ENCODE data around the gene GFOD2. TPM values are rescaled to one million over a fixed set of nuclear protein-coding genes. Genes with fewer than 3 reads are reported as not detected.

Gene GFOD2
- 19.6 and 19.7 TPM in 2 replicates for total RNA-seq (2014; rRNA removed; shearing (Covaris generic))

GRCh38 chr16:67719048-67719777 lies at the start of gene GFOD2:
TSS of gene GFOD2 (minus strand) at chr16:67719316. CDS start at chr16:67685715, 33,601 bp downstream.

GRCh38 chr16:67666559-67667452 lies 52.3 kb downstream of the GFOD2 start, which contains the start of the genes C16orf86 and ENKD1:
TSS of gene C16orf86 (plus strand) at chr16:67666814. CDS start at chr16:67666971, 157 bp downstream.
TSS of gene ENKD1 (minus strand) at chr16:67666750. CDS start at chr16:67666442, 308 bp downstream.

GRCh38 chr16:67660564-67661028 lies 58.5 kb downstream of the GFOD2 start, which contains the start of gene PARD6A:
TSS of gene PARD6A (plus strand) at chr16:67660960. CDS start at chr16:67661039, 79 bp downstream.

GRCh38 chr16:67659675-67660563 lies 59.2 kb downstream of the GFOD2 start, which contains the start of gene ACD:
TSS of gene ACD (minus strand) at chr16:67660260. CDS start at chr16:67660220, 40 bp downstream.

Other genes starting within 250 kb of the GFOD2 start
- gene ATP6V0D1, start 238.2 kb downstream of the GFOD2 start, total RNA-seq (2014; rRNA removed; shearing (Covaris generic)): 42.6 and 43.2 TPM in 2 replicates
- gene AGRP, start 235.8 kb downstream of the GFOD2 start, total RNA-seq (2014; rRNA removed; shearing (Covaris generic)): not detected in 2 replicates
- 39.7 and 41.7 TPM in 2 replicates for gene RIPOR1, start 190.5 kb downstream of the GFOD2 start, total RNA-seq (2014; rRNA removed; shearing (Covaris generic))
- gene CTCF, start 156.8 kb downstream of the GFOD2 start, total RNA-seq (2014; rRNA removed; shearing (Covaris generic)): 30.0 and 33.4 TPM in 2 replicates
- 1.9 and 2.2 TPM in 2 replicates for gene CARMIL2, start 74.2 kb downstream of the GFOD2 start, total RNA-seq (2014; rRNA removed; shearing (Covaris generic))
- gene ACD, start 59.1 kb downstream of the GFOD2 start, total RNA-seq (2014; rRNA removed; shearing (Covaris generic)): 49.5 and 50.1 TPM in 2 replicates
- gene PARD6A, start 58.4 kb downstream of the GFOD2 start, total RNA-seq (2014; rRNA removed; shearing (Covaris generic)): 4.2 and 4.9 TPM in 2 replicates
- gene ENKD1, start 52.6 kb downstream of the GFOD2 start, total RNA-seq (2014; rRNA removed; shearing (Covaris generic)): 58.8 and 71.0 TPM in 2 replicates
- 9.2 and 11.4 TPM in 2 replicates for gene C16orf86, start 52.5 kb downstream of the GFOD2 start, total RNA-seq (2014; rRNA removed; shearing (Covaris generic))
- gene RANBP10, start 87.2 kb upstream of the GFOD2 start, total RNA-seq (2014; rRNA removed; shearing (Covaris generic)): 5.4 and 5.5 TPM in 2 replicates
- 0.66 and 1.6 TPM in 2 replicates for gene TSNAXIP1, start 87.6 kb upstream of the GFOD2 start, total RNA-seq (2014; rRNA removed; shearing (Covaris generic))
- 36.9 and 37.4 TPM in 2 replicates for gene THAP11, start 123.0 kb upstream of the GFOD2 start, total RNA-seq (2014; rRNA removed; shearing (Covaris generic))
- 174 TPM in 2 replicates for gene NUTF2, start 127.6 kb upstream of the GFOD2 start, total RNA-seq (2014; rRNA removed; shearing (Covaris generic))
- 29.7 and 30.7 TPM in 2 replicates for gene CENPT, start 128.4 kb upstream of the GFOD2 start, total RNA-seq (2014; rRNA removed; shearing (Covaris generic))
- 82.4 and 94.4 TPM in 2 replicates for gene EDC4, start 153.7 kb upstream of the GFOD2 start, total RNA-seq (2014; rRNA removed; shearing (Covaris generic))
- gene NRN1L, start 165.6 kb upstream of the GFOD2 start, total RNA-seq (2014; rRNA removed; shearing (Covaris generic)): 0.30 TPM in 1 of 2 replicates, not detected in the other
- gene PSKH1, start 173.9 kb upstream of the GFOD2 start, total RNA-seq (2014; rRNA removed; shearing (Covaris generic)): 6.7 and 11.1 TPM in 2 replicates
- gene CTRL, start 212.5 kb upstream of the GFOD2 start, total RNA-seq (2014; rRNA removed; shearing (Covaris generic)): 1.6 and 4.0 TPM in 2 replicates
- gene PSMB10, start 217.5 kb upstream of the GFOD2 start, total RNA-seq (2014; rRNA removed; shearing (Covaris generic)): 69.2 and 69.3 TPM in 2 replicates
- gene LCAT, start 224.8 kb upstream of the GFOD2 start, total RNA-seq (2014; rRNA removed; shearing (Covaris generic)): 3.4 and 4.7 TPM in 2 replicates
- gene SLC12A4, start 249.3 kb upstream of the GFOD2 start, total RNA-seq (2014; rRNA removed; shearing (Covaris generic)): 32.8 and 41.3 TPM in 2 replicates